DOHH2 (cell line): ENCODE data around the gene CTNNBL1.

ENCODE experiments used
- EZH2phosphoT487 ChIP-seq: fragments of 200-600 bp; sonication (generic); IDR thresholded peaks from 2 replicates; pipeline ENCODE4 v1.6.1; 2017; ENCODE audit warnings: borderline replicate concordance, mild to moderate bottlenecking, antibody characterized with exemption, low read length, moderate library complexity, mixed read lengths
- TF ChIP-seq, protein P1 (sequence below): fragments of 200-600 bp; sonication (generic); IDR thresholded peaks from one replicate; pipeline ENCODE4 v1.5.1; 2014; ENCODE audit warnings: antibody characterized with exemption, mild to moderate bottlenecking, low read depth, low read length; ENCODE audit not compliant: poor library complexity, severe bottlenecking

DNA sequence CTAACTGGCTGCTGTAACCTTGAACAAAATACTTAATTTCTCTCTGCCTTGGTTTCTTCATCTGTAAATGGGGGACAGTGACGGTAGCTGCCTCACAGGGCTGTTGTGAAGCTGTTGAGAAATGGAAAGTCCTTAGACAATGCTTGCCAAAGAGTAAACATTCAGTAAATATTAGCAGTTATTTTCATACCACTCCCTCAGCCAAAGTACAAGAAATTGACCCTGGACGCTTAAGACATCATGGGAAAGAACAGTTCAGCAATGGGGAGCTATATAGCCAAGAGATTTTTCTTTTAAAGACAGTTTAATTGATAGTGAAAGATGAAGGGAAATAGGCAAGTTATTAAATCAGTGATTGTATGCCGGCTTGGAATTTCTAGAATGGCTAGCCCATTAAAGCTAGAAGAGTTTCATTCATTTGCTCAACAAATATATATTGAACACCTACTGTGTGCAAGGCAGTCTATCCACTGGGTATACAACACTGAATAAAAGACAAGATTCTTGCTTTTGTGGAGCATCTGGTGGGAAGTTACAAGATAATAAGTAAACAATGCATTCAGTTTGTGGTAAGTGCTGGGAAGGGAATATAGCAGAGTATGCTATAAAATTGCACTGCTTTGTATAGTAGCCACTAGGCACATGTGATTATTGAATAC is 2.0 kb downstream of the CTNNBL1 start:
- TF ChIP-seq, protein P1, sequence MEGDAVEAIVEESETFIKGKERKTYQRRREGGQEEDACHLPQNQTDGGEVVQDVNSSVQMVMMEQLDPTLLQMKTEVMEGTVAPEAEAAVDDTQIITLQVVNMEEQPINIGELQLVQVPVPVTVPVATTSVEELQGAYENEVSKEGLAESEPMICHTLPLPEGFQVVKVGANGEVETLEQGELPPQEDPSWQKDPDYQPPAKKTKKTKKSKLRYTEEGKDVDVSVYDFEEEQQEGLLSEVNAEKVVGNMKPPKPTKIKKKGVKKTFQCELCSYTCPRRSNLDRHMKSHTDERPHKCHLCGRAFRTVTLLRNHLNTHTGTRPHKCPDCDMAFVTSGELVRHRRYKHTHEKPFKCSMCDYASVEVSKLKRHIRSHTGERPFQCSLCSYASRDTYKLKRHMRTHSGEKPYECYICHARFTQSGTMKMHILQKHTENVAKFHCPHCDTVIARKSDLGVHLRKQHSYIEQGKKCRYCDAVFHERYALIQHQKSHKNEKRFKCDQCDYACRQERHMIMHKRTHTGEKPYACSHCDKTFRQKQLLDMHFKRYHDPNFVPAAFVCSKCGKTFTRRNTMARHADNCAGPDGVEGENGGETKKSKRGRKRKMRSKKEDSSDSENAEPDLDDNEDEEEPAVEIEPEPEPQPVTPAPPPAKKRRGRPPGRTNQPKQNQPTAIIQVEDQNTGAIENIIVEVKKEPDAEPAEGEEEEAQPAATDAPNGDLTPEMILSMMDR, result no peak
- no peak for TF ChIP-seq EZH2phosphoT487
